WERI-Rb-1 (cell line): ENCODE results near the gene ITCH.
"Not testable (repeated sequence)": the region's sequence is repeated elsewhere in the genome, so short reads cannot be mapped to it uniquely, and the experiment has no call there.

Experiments
- DNase-seq: peaks from one replicate; pipeline ENCODE4 v3.0.0-alpha.2; 2020
- H3K27ac ChIP-seq: fragments of 250-450 bp; sonication (Bioruptor Pico); 2 replicates; pipeline ENCODE4 v1.5.1; 2020; ENCODE audit warnings: mild to moderate bottlenecking, moderate library complexity
- H3K27me3 ChIP-seq: fragments of 250-450 bp; sonication (Bioruptor Pico); 2 replicates; pipeline ENCODE4 v1.5.1; 2021; ENCODE audit warnings: mild to moderate bottlenecking, low read depth, moderate library complexity; ENCODE audit not compliant: insufficient read depth, severe bottlenecking
- H3K36me3 ChIP-seq: fragments of 250-450 bp; sonication (Bioruptor Pico); 2 replicates; pipeline ENCODE4 v1.5.1; 2020; ENCODE audit warnings: mild to moderate bottlenecking, moderate library complexity
- H3K4me3 ChIP-seq: 2 replicates; pipeline ENCODE4 v1.5.1; 2011; ENCODE audit warnings: low read depth, mild to moderate bottlenecking, control low read depth, low read length
- H3K9me3 ChIP-seq: fragments of 250-450 bp; sonication (Bioruptor Pico); 2 replicates; pipeline ENCODE4 v1.5.1; 2021; ENCODE audit warnings: mild to moderate bottlenecking, moderate library complexity; ENCODE audit not compliant: severe bottlenecking
- CTCF ChIP-seq: IDR thresholded peaks from 2 replicates; pipeline ENCODE4 v1.5.1; 2011; ENCODE audit warnings: low read depth, mild to moderate bottlenecking, control low read depth, inconsistent platforms, low read length

Gene ITCH

GRCh38 chr20:34374209-34374760 lies 11.2 kb downstream of the ITCH start:
- Histone ChIP-seq H3K36me3 (peaks cover 52% of the 10 kb centered on the region), H3K9me3 (no peaks in the 10 kb centered on the region), H3K27me3 (no peaks in the 10 kb centered on the region), H3K27ac (no peak overlapping the region), H3K4me3 (no peak overlapping the region)
- no peak for TF ChIP-seq CTCF
- DNase-seq: no peak

GRCh38 chr20:34375977-34376430 lies 12.9 kb downstream of the ITCH start:
- Histone ChIP-seq H3K27ac (no peak overlapping the region), H3K36me3 (peaks cover 43% of the 10 kb centered on the region), H3K9me3 (no peaks in the 10 kb centered on the region), H3K27me3 (no peaks in the 10 kb centered on the region), H3K4me3 (no peak overlapping the region)
- no peak for TF ChIP-seq CTCF
- no peak for DNase-seq

GRCh38 chr20:34377072-34377847 lies 14.2 kb downstream of the ITCH start:
- Histone ChIP-seq H3K4me3 (no peak overlapping the region), H3K9me3 (no peaks in the 10 kb centered on the region), H3K27ac (no peak overlapping the region), H3K36me3 (peaks cover 36% of the 10 kb centered on the region), H3K27me3 (no peaks in the 10 kb centered on the region)
- no peak for TF ChIP-seq CTCF
- no peak for DNase-seq

- Histone ChIP-seq H3K4me3 (no peak overlapping the region), H3K9me3 (no peaks in the 10 kb centered on the region), H3K27ac (no peak overlapping the region), H3K27me3 (no peaks in the 10 kb centered on the region), H3K36me3 (peaks cover 12% of the 10 kb centered on the region)
- no peak for DNase-seq
- no peak for TF ChIP-seq CTCF
These were observed 19.1 kb downstream of the ITCH start for GRCh38 chr20:34382174-34382573.

- not testable (repeated sequence) for H3K36me3 ChIP-seq, H3K27ac ChIP-seq
These were observed 19.9 kb downstream of the ITCH start for GRCh38 chr20:34382877-34383455.

GRCh38 chr20:34385464-34385863 lies 22.4 kb downstream of the ITCH start:
- no peak for TF ChIP-seq CTCF
- H3K4me3 ChIP-seq: no peak overlapping the region
- H3K36me3 ChIP-seq: peaks cover 15% of the 10 kb centered on the region
- H3K27ac ChIP-seq: no peak overlapping the region
- no peaks in the 10 kb centered on the region for H3K27me3 ChIP-seq
- DNase-seq: no peak
- H3K9me3 ChIP-seq: no peaks in the 10 kb centered on the region

More at GRCh38 chr20:34382877-34383455, 19.9 kb downstream of the ITCH start:
- not testable (repeated sequence) for H3K27me3 ChIP-seq, DNase-seq, H3K4me3 ChIP-seq, H3K9me3 ChIP-seq
